D341Med (cell line): ENCODE data around the gene CCDC137.

Experiments
- DNase-seq: peaks from one replicate; pipeline ENCODE4 v3.0.0; 2012; ENCODE audit warnings: low spot score

The CCDC137 gene

GRCh38 chr17:81701288-81702071, 34.9 kb downstream of the CCDC137 start:
- DNase-seq = no peak

GRCh38 chr17:81702934-81703746, 36.6 kb downstream of the CCDC137 start, which contains the start of gene MRPL12:
Gene MRPL12, plus strand, starts transcription at chr17:81703367. Its CDS starts 135 bp downstream, at chr17:81703502.
- DNase-seq = peak; percentile 99

GRCh38 chr17:81703747-81704654, 37.5 kb downstream of the CCDC137 start:
- DNase-seq = no peak

- no peak for DNase-seq
Measured at GRCh38 chr17:81705518-81706231, 39.1 kb downstream of the CCDC137 start.

- no peak for DNase-seq
Measured at GRCh38 chr17:81706232-81706611, 39.7 kb downstream of the CCDC137 start.

- DNase-seq = no peak
Measured at GRCh38 chr17:81706757-81707624, 40.5 kb downstream of the CCDC137 start.

- DNase-seq = no peak
Measured at GRCh38 chr17:81707725-81708646, 41.4 kb downstream of the CCDC137 start.

- DNase-seq = no peak
Measured at GRCh38 chr17:81708739-81709185, 42.2 kb downstream of the CCDC137 start.

- no peak for DNase-seq
Measured at GRCh38 chr17:81710514-81711308, 44.2 kb downstream of the CCDC137 start.

- DNase-seq = peak; percentile 100
Measured at GRCh38 chr17:81711814-81712467, 45.4 kb downstream of the CCDC137 start, which contains the start of gene SLC25A10. Gene SLC25A10, plus strand, starts transcription at chr17:81712284. Its CDS starts 143 bp downstream, at chr17:81712427.

- peak; percentile 90 for DNase-seq
Measured at GRCh38 chr17:81712468-81713003, 46.0 kb downstream of the CCDC137 start.

- DNase-seq = no peak
Measured at GRCh38 chr17:81713004-81713555, 46.5 kb downstream of the CCDC137 start.

GRCh38 chr17:81713556-81714411, 47.2 kb downstream of the CCDC137 start:
- DNase-seq = no peak

- no peak for DNase-seq
Measured at GRCh38 chr17:81714412-81715106, 48.0 kb downstream of the CCDC137 start.

GRCh38 chr17:81715107-81715871, 48.8 kb downstream of the CCDC137 start:
- no peak for DNase-seq
